ENCODE measurements around the gene YWHAH. TPM values are rescaled to one million over a fixed set of nuclear protein-coding genes. Genes with fewer than 3 reads are reported as not detected.

The YWHAH gene
- total RNA-seq, 1 experiment from 2014 or later, result 64.2 TPM

GRCh38 chr22:31954535-31955523 lies 10.5 kb downstream of the YWHAH start:
- no peak for TF ChIP-seq CTCF (IDR thresholded peaks at IDR 0.05; ENCODE audit: unreplicated experiment)
- CTCF ChIA-PET, result interaction anchor here (0.6 to 7.7 kb wide), 5 partner anchors 15 to 940 kb away, joined by 3 to 56 read pairs (median 5); no protein-coding TSS in a partner anchor
- Mint-ChIP-seq H3K27ac (ENCODE audit: low read depth, unreplicated experiment) (peak overlapping the region; percentile 97), H3K4me1 (ENCODE audit: insufficient read depth, unreplicated experiment) (peaks cover 48% of the 10 kb centered on the region), H3K9me3 (ENCODE audit: unreplicated experiment) (no peaks in the 10 kb centered on the region), H3K4me3 (ENCODE audit: unreplicated experiment) (no peak overlapping the region), H3K27me3 (ENCODE audit: insufficient read depth, unreplicated experiment) (no peaks in the 10 kb centered on the region), H3K36me3 (ENCODE audit: insufficient read depth, unreplicated experiment) (peaks cover 40% of the 10 kb centered on the region)
- BruUV-seq (replicated peaks), result no TSS peak
- peak; percentile 45 for DNase-seq (ENCODE audit: unreplicated experiment)
- intact Hi-C loops (cut with micrococcal nuclease), result no loop called here
- POLR2A ChIA-PET, result interaction anchor here (0.8 to 1.7 kb wide), 5 partner anchors 10 to 293 kb away, joined by 3 to 7 read pairs (median 4); partner anchors contain the start of gene PISD

- H3K9me3 Mint-ChIP-seq (ENCODE audit: unreplicated experiment), result no peaks in the 10 kb centered on the region
- H3K4me3 Mint-ChIP-seq (ENCODE audit: unreplicated experiment), result no peak overlapping the region
- peaks cover 38% of the 10 kb centered on the region for H3K4me1 Mint-ChIP-seq (ENCODE audit: insufficient read depth, unreplicated experiment)
- H3K27ac Mint-ChIP-seq (ENCODE audit: low read depth, unreplicated experiment), result no peak overlapping the region
- POLR2A ChIA-PET, result interaction anchor here (0.6 to 1.4 kb wide), 4 partner anchors 14 to 295 kb away, joined by 3 to 4 read pairs (median 3); partner anchors contain the start of gene PISD
- DNase-seq (ENCODE audit: unreplicated experiment), result no peak
- CTCF ChIA-PET, result interaction anchor here (0.8 to 7.7 kb wide), 5 partner anchors 9 to 612 kb away, joined by 3 to 56 read pairs (median 4); no protein-coding TSS in a partner anchor
- intact Hi-C loops (cut with micrococcal nuclease), result no loop called here
- H3K36me3 Mint-ChIP-seq (ENCODE audit: insufficient read depth, unreplicated experiment), result peaks cover 35% of the 10 kb centered on the region
- TF ChIP-seq CTCF (IDR thresholded peaks at IDR 0.05; ENCODE audit: unreplicated experiment), result no peak
- no TSS peak for BruUV-seq (replicated peaks)
- H3K27me3 Mint-ChIP-seq (ENCODE audit: insufficient read depth, unreplicated experiment), result no peaks in the 10 kb centered on the region
These were observed 12.0 kb downstream of the YWHAH start for GRCh38 chr22:31956360-31956759.

GRCh38 chr22:31957970-31958594 lies 13.7 kb downstream of the YWHAH start:
- Mint-ChIP-seq H3K27ac (ENCODE audit: low read depth, unreplicated experiment) (no peak overlapping the region), H3K27me3 (ENCODE audit: insufficient read depth, unreplicated experiment) (no peaks in the 10 kb centered on the region), H3K36me3 (ENCODE audit: insufficient read depth, unreplicated experiment) (peaks cover 35% of the 10 kb centered on the region), H3K4me1 (ENCODE audit: insufficient read depth, unreplicated experiment) (peaks cover 20% of the 10 kb centered on the region), H3K4me3 (ENCODE audit: unreplicated experiment) (no peak overlapping the region), H3K9me3 (ENCODE audit: unreplicated experiment) (no peaks in the 10 kb centered on the region)
- TF ChIP-seq CTCF (IDR thresholded peaks at IDR 0.05; ENCODE audit: unreplicated experiment), result no peak
- no TSS peak for BruUV-seq (replicated peaks)
- DNase-seq (ENCODE audit: unreplicated experiment), result no peak
- intact Hi-C loops (cut with micrococcal nuclease), result no loop called here
- ChIA-PET CTCF (interaction anchor here (1.7 to 7.7 kb wide), 2 partner anchors 12 to 20 kb away, joined by 7 to 56 read pairs; no protein-coding TSS in a partner anchor), POLR2A (interaction anchor here (0.6 kb wide), 1 partner anchor 215 kb away, joined by 3 read pairs; no protein-coding TSS in a partner anchor)

All from MCF 10A (cell line).